Hematopoietic multipotent progenitor cell treated with erythropoietin and hydrocortisone succinate and interleukin-3 and kit ligand, for 15 days (in vitro differentiated cells): Measurements from ENCODE around the gene RIPOR3.

Experiments used
- DNase-seq: peaks from one replicate; pipeline ENCODE4 v3.0.0-alpha.2; 2015; ENCODE audit warnings: low spot score

Gene RIPOR3

DNA sequence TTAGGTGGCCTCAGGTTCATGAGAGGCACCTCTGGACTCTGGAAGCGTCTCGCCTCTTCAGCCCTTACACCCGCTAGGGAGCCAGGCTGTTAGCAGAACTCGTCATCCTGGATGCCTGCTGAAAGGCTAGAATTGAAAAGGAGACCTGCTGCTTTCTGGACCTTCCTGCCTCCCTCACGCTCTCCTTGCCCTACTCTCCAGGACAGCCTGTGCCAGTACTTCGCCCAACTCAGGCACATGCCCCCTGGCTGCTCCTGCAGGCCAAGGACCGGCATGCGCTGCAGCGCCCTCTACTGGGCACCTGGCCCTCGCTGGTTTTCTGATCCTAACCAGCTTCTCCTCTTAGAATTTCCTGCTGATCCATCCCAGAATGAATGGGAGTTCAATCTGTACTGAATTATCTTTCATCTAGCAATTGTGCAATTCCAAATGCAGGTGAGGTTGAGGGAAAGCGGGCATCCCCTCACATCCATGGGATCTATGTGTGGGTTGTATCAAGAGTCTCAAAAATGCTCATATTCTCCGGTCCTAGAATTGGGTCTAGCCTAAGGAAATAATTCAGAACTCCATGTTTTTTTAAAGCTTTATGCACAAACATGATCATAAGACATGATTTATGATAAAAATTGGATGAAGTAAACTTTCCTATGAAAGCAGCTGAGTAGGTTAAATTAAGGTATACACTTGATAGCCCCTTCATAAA, 103.2 kb downstream of the RIPOR3 start:
- DNase-seq = peak; percentile 67

DNA sequence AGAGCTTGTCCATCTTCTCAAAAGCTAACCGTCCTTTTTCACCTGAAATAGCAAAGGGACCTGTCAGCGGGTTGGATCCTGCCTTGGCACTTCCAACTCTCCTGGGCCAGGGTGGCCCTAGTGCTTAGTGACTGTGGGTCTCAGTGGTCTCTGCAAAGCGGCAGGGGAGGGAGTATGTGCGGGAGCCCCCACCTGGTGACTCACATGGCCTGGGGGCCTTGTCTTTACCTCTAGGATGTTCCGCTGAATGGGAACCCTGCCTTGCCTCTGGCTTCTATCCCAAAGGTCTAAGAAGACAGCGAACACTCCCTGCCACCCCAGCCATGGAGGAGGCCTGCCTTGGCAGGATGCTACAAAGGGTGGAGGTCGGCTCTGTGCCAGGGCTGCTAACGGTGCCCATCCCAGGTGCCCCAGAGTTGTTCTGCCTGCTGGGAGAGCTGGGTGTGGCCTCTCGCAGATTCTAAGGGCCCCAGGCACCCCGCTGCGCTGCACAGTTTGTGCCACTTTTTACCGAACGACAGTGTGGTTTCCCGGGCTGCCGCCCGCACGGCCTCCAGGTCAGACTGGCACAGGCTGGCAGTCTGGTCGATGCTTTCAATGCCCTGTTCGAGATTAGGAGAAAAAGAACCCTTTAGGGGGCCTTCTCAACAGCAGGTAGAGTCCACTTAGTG, 103.9 kb downstream of the RIPOR3 start:
- DNase-seq = no peak

DNA sequence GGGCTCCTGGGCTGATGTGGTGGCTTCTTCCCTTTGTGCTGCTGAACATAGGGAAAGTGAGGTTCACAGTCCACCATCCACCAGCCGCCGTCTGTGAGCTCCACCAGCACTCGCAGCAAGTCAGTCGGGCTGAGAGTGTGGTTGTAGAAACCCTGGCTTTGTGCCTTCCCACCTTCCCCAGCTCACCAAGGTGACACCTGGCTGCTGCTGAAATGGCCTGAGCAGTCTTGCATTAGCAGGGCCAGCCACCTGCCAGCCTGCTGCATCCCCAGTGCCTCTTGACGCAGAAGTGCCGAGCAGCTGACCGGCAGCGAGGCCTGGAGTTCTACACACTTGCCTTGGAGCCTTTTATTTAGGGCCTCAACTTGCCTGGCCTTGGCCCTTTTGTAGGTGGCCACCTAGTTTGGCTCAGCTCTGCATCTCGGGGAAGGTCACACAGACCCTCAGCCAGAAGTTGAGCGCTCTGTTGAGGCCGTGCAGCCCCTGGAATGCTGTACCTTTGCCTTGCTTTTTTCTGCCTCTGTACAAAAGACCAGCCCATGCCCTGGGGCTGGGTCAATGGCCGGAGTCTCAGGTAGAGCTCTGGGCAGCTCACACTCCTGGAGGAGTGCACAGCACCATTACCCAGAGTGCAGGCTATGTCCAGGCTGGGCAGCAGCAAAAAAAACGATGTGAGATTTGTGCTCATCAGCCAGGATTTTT, 104.7 kb downstream of the RIPOR3 start:
- no peak for DNase-seq

DNA sequence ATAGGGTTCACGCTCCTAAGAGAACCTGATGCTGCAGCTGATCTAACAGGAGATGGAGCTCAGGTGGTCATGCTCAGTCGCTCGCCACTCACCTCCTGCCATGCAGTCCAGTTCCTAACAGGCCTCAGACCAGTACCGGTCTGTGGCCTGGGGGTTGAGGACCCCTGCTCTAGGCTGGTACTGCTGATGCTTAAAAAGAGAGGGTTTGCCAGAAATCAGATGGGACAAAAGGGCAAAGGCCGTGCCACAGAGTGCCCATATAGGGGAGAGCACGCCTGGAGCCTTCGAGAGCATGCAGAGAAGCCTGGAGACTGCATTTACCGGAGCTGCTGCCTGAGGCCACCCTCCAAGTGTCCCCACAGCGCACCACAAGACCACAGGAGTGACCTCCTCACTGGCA, 105.7 kb downstream of the RIPOR3 start:
- no peak for DNase-seq

DNA sequence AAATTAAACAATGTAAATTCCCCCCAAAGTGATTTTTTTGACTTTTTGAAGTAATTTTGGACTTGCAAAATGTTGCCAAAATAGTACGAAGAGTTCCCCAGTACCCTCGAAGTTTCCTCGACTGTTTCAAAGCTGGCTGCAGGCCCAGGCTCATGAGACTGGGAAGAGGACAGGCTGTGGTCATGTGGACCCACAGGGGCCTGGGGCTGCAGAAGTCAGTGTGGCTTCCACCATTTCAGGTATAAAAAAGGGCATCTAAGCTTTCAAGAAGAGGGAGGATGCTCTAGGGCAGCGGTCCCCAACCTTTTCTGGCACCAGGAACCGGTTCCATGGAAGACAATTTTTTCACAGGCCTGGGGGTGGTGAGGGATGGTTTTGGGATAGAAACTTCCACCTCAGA, 106.1 kb downstream of the RIPOR3 start:
- no peak for DNase-seq

DNA sequence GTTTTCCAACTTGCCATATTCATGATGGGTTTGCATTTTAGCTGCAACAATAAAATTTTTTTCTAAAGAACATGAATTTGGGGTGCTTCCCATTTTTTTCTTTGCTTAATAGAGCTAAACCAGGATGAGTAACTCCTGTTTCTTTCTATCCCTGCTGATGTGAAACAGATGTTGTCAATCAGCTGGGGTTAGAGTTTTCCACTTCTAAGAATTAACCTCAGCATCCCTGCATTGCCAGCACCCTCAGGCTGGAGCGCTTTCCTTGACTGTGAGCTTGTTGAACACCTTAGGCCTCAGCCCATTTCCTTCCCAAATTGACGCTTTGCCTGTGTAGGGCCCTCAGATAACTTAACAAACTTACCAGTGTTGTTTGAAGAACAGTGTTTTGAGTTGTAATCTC, 106.7 kb downstream of the RIPOR3 start:
- no peak for DNase-seq

DNA sequence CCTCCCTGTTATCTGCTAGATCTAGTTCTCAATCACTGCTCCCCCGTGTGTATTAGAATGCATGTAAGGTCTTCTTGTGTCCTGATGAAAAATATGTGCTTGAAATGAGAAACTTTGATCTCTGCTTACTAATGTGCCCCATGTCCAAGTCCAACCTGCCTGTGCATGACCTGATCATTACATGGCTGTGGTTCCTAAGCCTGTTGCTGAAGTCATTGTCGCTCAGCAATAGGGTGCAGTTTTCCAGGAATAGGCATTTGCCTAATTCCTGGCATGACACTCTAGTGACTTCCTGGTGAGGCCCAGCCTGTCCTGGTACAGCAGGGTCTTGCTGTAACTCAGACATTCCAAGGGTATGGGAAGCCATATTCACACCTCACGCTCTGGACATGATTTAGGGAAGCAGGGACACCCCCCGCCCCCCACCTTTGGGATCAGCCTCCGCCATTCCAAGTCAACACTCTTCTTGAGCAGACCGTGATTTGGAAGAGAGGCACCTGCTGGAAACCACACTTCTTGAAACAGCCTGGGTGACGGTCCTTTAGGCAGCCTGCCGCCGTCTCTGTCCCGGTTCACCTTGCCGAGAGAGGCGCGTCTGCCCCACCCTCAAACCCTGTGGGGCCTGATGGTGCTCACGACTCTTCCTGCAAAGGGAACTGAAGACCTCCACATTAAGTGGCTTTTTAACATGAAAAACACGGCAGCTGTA, 107.7 kb downstream of the RIPOR3 start:
- no peak for DNase-seq

DNA sequence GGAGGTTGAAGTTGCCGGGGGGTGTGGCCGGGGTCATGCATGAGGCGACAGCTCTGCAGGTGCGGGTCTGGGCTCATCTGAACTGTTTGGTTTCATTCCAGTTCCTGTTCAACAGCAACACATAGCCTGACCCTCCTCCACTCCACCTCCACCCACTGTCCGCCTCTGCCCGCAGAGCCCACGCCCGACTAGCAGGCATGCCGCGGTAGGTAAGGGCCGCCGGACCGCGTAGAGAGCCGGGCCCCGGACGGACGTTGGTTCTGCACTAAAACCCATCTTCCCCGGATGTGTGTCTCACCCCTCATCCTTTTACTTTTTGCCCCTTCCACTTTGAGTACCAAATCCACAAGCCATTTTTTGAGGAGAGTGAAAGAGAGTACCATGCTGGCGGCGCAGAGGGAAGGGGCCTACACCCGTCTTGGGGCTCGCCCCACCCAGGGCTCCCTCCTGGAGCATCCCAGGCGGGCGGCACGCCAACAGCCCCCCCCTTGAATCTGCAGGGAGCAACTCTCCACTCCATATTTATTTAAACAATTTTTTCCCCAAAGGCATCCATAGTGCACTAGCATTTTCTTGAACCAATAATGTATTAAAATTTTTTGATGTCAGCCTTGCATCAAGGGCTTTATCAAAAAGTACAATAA, 108.6 kb downstream of the RIPOR3 start:
- no peak for DNase-seq

DNA sequence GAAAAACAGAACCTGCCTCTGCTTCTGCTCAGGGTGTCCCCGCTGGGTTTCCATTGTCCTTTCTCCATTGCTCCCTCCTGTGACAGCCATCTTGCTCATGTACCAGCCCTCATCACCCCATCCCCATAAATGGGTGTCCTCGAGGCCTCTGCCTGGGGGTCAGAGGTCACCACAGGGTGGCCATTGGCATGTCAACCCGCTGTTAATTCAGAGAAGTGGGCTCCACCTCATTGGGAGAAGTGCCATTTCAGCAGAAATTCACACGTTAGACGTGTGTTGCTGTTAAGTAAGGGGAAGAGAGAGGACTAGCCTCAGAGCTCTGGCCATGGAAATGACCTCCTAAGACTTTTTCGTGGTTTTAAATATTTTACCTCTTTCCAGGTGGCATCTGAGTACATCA, 109.2 kb downstream of the RIPOR3 start:
- no peak for DNase-seq

DNA sequence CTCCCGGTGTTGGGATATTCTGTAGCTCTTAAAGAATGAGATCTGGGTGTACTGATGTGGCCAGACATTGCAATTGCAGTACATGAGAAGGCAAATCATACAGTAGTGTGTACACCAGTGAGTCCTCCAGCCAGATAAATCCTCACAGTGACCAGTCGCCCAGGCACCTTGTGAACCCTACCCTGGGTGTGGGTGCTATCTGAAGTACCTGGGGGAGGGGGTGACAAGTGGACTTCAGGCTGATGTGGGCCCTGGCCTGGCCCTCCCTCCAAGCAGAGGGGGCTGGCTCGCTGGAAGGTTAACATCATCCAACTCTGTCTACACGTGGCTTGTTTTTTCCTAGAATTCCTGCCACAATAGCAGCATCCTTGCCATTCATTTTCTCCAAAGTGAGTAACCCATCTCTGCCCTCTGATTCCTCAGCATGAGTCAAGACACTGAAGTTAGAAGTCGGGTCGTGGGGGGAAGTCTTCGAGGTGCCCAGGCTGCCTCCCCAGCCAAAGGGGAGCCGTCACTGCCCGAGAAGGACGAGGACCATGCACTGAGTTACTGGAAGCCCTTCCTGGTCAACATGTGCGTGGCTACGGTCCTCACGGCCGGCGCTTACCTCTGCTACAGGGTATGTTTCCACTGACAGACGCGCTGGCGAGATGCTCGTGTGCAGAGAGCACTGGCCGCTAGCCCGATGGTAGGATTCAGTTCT, 110.3 kb downstream of the RIPOR3 start:
- DNase-seq = no peak

DNA sequence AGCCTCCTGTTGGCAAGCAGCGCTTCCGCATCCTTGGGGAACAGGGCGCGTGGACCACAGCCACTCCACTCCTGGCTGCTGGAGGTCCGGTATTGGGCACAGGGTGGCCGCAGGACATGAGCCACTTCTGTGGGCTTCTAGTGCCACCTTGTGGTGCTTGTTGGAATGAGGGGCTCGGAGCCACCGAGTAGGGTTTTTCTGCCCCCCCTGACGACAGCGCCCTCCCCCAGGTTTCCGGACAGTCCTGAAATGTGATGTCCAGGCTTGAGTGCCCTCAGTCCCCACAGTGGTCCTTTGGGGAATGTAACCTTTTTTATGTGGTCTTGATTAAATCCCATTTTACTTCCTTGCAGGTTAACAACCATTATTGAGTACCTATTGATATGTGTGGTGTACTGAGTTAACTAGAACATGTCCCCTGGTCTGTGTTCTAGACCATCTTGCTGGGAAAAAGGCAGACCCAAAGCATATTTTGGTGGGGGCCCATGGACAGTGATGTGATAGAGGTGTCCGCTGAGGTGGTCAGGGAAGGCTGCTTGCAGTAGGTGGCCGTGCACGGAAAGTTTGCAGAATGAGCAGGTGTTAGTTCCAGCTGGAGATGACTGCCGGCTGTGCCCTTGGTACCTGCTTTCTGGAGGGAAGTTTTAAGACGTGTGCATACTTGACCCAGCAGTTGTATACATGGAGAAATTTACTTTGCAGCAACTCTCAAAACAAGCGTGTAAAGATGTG, 111.2 kb downstream of the RIPOR3 start:
- peak; percentile 71 for DNase-seq

DNA sequence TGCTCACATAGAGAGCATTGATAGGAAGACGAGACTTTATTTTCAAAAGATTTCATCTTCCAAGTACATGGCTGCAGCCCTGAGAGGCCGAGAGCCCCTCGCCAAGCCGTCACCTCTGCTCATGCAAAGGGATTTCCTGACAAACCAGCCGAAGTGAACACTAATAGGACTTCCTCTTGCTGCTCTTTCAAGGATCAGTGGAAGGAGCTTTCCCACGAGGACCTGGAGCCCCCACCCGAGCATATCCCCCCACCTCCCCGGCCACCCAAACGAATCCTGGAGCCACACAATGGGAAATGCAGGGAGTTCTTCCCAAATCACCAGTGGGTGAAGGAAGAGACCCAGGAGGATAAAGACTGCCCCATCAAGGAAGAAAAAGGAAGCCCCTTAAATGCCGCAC, 111.8 kb downstream of the RIPOR3 start:
- DNase-seq = no peak

DNA sequence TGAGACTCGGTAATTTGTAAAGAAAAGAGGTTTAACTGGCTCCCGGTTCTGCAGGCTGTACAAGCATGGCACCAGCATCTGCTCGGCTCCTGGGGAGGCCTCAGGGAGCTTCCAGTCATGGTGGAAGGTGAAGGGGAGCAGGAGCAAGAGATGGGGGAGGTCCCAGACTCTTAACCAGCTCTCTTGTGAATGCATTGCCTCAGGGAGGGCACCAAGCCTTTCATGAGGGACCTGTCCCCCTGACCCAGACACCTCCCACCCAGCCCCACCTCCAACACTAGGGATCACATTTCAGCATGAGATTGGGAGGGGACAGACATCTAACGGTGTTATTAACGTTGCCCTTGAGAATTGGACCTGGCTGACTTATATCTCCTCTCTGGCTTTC, 112.6 kb downstream of the RIPOR3 start:
- no peak for DNase-seq

DNA sequence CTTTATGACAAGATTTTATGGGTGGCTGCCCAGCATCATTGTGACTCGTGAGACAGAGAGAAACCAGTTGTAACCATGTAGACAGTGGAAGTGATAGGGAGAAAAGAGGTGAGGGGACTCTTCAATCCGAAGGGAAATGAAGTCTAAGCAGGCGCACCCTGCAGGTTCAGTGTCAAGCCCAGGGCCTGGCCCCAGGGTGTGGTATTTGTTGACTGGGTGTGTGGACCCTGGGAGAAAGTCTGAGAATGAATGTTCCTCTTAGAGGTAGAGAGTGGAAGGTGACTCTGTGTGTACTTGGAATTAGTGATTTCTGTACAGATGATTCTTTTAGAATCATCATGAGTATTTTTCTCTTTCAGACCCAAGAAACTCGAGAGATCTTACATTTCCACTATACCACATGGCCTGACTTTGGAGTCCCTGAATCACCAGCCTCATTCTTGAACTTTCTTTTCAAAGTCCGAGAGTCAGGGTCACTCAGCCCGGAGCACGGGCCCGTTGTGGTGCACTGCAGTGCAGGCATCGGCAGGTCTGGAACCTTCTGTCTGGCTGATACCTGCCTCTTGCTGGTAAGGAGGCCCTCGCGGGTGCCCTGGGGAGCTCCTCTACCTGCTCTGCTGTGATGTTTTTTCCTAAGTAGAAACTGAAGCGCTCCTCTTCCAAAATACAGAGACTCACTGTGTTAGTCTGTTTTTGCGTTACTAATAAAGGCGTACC, 113.1 kb downstream of the RIPOR3 start:
- DNase-seq = no peak

DNA sequence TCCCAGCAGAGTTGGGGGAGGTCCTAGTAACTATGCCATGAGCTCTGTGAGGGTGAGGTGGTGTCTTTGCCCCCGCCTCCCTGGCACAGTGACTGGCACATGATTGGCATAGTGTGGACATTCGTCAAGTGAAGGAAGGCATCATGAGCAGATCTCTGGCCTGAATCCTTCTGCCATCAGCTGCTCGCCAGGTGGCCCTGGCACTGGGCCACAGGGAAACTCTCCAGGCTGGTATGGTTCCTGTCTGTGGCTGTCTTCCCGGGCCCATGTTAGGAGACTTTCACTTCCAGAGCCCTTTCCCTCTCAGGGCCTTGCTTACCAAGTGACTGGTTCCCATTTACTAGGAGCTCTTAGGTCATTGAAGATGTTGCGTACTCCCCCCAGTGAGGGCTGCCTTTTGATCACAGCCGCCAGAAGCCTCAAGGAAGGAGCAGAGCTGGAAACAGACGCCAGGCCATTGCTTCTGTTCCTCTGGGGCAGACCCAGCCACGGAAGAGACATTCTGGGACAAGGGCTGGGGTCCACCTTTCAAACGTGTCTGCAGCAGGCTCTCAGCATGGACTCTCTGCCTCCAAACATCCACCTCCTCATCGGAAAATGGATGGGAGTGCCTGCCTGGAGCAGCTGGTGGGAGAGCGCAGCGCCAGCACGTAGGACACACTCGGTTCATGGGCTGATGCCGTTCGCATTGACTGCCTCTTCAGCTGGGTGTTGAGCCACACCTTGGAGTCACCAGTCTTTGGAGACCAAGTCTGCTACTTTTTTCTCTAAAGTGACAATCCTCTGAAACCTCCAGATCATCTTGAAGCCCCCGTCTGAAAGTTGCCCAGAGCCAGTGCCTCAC, 113.9 kb downstream of the RIPOR3 start:
- DNase-seq = no peak

DNA sequence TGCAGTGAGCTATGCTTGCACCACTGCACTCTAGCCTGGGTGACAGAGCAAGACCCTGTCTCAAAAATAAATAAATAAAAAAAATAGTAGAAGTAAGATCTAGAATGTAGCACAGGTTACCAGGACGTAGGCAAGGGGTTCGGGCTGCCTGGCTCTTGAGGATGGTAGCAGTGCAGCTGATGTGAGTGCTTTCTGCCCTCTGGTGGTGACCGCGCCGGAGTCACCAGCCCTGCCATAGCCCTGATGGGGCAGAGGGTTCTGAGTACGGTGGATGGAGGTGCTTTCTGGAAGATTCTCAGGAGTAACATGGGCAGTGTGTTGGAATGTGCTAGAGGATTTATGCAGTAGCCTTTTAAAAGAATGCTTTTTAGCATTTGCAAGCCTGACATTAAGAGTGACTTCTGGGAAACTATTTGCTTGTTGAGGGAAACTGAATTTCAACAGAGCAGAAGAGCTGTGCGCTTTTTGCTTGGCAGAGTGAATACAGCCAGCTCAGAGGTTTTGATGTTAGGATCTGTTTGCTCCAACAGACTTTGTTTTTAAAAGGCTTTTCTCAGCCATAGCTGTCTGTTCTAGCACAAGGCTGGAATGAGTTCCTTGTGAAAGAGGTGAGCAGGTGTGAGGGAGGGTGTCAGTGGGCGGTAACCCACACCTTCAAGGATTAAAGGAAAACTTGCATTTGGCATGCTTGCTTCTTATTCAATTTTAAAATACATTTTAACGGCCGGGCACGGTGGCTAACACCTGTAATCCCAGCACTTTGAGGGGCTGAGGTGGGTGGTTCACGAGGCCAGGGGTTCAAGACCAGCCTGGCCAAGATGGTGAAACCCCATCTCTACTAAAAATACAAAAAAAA, 115.2 kb downstream of the RIPOR3 start:
- peak; percentile 68 for DNase-seq

DNA sequence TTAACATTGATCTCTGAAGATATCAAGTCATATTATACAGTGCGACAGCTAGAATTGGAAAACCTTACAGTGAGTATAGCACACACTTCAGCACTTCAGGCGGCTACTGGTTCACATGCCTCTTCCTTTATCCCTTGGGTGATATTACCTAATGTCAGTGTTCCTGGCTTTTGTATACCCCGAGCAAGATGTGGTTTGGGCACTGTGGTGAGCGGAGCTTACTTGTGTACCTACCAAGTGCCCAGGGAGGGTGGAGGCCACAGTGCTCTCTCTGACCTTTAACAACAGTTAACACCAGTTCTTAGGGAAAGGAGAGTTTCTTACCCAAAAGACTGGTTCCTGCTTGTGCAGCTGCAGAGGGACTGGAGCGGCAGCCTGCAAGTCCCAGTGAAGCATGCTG, 116.8 kb downstream of the RIPOR3 start:
- no peak for DNase-seq

DNA sequence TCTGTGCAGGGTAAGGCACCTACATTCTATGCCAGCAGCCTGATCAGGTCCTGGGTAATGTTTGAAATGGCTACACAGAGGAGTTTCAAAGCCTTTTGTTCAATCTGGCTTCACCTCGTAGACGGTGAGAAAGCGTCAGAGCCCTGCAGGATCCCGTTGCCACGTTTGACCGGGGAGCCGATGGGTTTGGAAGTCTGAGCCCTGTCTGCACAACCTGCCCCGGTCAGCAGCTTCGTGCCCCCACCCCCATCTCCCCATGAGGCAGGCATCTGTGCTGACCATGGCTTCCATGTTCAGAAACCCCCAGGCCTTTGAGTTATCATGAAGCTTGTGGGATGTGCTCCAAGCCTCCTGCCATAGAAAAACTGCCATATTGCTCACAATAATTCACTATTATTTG, 117.2 kb downstream of the RIPOR3 start:
- DNase-seq = no peak
